Measurements from ENCODE around the gene LIN28B.

The LIN28B gene

GRCh38 chr6:104955927-104956730 is 778 bp upstream of the LIN28B start (continued):
- TF ChIP-seq ZNF132 (tag by site-specific recombination; IDR thresholded peaks at IDR 0.05; ENCODE audit: borderline replicate concordance) (no peak), HOXA7 (CRISPR knock-in tag; IDR thresholded peaks at IDR 0.05; ENCODE audit: borderline replicate concordance) (no peak), YY1 (tag by site-specific recombination; IDR thresholded peaks at IDR 0.05) (no peak), ZFP37 (tag by site-specific recombination; IDR thresholded peaks at IDR 0.05) (no peak), ZNF449 (tag by site-specific recombination; IDR thresholded peaks at IDR 0.05) (no peak), EGR2 (tag by site-specific recombination; IDR thresholded peaks at IDR 0.05; ENCODE audit: low read depth) (peak; percentile 82), ZSCAN16 (tag by site-specific recombination; IDR thresholded peaks at IDR 0.05) (no peak), ZEB2 (tag by site-specific recombination; IDR thresholded peaks at IDR 0.05) (peak; percentile 39; the same call in 1 of the 2 replicates), ZNF311 (tag by site-specific recombination; IDR thresholded peaks at IDR 0.05; ENCODE audit: borderline replicate concordance) (no peak), ZNF658 (tag by site-specific recombination; IDR thresholded peaks at IDR 0.05) (no peak), ZNF248 (tag by site-specific recombination; IDR thresholded peaks at IDR 0.05) (no peak), HIC1 (tag by site-specific recombination; IDR thresholded peaks at IDR 0.05) (no peak), KLF9 (tag by site-specific recombination; IDR thresholded peaks at IDR 0.05; ENCODE audit: low read depth) (no peak; the same call in 1 of the 2 replicates), ZFP3 (tag by site-specific recombination; IDR thresholded peaks at IDR 0.05; ENCODE audit: low read depth) (no peak), ZNF639 (tag by site-specific recombination; IDR thresholded peaks at IDR 0.05) (no peak), ZNF488 (tag by site-specific recombination; IDR thresholded peaks at IDR 0.05) (no peak), ZNF837 (tag by site-specific recombination; IDR thresholded peaks at IDR 0.05) (no peak), ZNF324 (tag by site-specific recombination; IDR thresholded peaks at IDR 0.05) (no peak), ZNF114 (tag by site-specific recombination; IDR thresholded peaks at IDR 0.05) (no peak), ZNF366 (tag by site-specific recombination; conservative IDR thresholded peaks at IDR 0.05) (peak; percentile 78), ZNF239 (tag by site-specific recombination; IDR thresholded peaks at IDR 0.05) (no peak), ZNF610 (tag by site-specific recombination; IDR thresholded peaks at IDR 0.05; ENCODE audit: borderline replicate concordance) (no peak), GLI4 (tag by site-specific recombination; IDR thresholded peaks at IDR 0.05) (no peak), ZNF76 (tag by site-specific recombination; IDR thresholded peaks at IDR 0.05; ENCODE audit: borderline replicate concordance, low read depth) (no peak), PBX3 (CRISPR knock-in tag; IDR thresholded peaks at IDR 0.05) (no peak), ZNF513 (tag by site-specific recombination; IDR thresholded peaks at IDR 0.05) (0 out of 2 replicates have a peak, but pooled peaks have one; percentile 8), ZNF416 (tag by site-specific recombination; IDR thresholded peaks at IDR 0.05) (no peak), ZNF791 (tag by site-specific recombination; IDR thresholded peaks at IDR 0.05) (no peak), ZNF48 (tag by site-specific recombination; IDR thresholded peaks at IDR 0.05) (no peak), HOXD13 (CRISPR knock-in tag; IDR thresholded peaks at IDR 0.05; ENCODE audit: borderline replicate concordance) (no peak), ZNF16 (tag by site-specific recombination; IDR thresholded peaks at IDR 0.05; ENCODE audit: low read depth) (no peak), ZNF580 (tag by site-specific recombination; IDR thresholded peaks at IDR 0.05) (peak; percentile 10; the same call in 1 of the 2 replicates)

All from HEK293 (cell line).